ENCODE data around the gene MTCL3.
A peak's percentile ranks its signal among the peaks of the same experiment; 100 is the strongest.

MTCL3 gene

DNA sequence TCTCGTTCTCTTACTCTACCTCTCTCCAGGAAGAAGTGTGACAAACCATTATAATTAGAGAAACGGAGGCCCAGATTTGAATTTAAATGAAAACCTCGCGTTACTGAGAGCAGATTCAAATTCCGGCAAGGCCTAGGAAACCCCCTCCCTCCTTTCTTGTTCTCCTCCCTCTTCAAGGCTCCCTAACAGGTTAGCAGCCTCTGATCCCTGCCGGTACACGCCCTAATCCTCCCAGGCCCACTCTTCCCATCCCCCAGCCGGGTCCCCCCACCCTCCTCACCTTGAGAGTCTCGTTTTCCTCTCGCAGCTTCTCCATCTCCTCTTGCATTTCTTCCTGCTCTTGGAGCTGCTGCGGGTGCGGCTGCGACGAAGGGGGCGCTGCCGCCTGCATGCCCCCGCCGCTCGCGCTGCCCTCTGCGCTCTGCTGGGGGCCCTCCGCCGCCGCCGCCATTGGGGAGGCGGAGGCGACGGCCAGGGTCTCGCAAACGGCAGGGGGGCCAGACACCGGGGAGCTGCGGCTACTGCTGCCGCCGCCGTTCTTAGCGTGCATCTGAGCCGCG lies 3.8 kb downstream of the MTCL3 start:
- Histone ChIP-seq H3K4me1 (ENCODE audit: insufficient read depth, insufficient read length) (no peaks in the 10 kb centered on the region), H3K36me3 (ENCODE audit: insufficient read depth, insufficient read length, low read length) (peaks cover 19% of the 10 kb centered on the region), H3K4me3 (ENCODE audit: insufficient read length, low read depth) (peak overlapping the region; percentile 58), H3K9ac (ENCODE audit: insufficient read length, low read depth) (peak overlapping the region; percentile 64), H3K27me3 (ENCODE audit: insufficient read depth, insufficient read length) (peaks cover 22% of the 10 kb centered on the region), H3K9me3 (ENCODE audit: insufficient read depth, low read length) (no peaks in the 10 kb centered on the region)
- peak; percentile 35 for DNase-seq (ENCODE audit: low read depth, low spot score)
- TF ChIP-seq SUZ12 (IDR thresholded peaks at IDR 0.05; ENCODE audit: extremely low read depth, insufficient read depth, insufficient read length) (no peak), ZNF274 (IDR thresholded peaks at IDR 0.05; ENCODE audit: low read depth, low read length) (no peak)

DNA sequence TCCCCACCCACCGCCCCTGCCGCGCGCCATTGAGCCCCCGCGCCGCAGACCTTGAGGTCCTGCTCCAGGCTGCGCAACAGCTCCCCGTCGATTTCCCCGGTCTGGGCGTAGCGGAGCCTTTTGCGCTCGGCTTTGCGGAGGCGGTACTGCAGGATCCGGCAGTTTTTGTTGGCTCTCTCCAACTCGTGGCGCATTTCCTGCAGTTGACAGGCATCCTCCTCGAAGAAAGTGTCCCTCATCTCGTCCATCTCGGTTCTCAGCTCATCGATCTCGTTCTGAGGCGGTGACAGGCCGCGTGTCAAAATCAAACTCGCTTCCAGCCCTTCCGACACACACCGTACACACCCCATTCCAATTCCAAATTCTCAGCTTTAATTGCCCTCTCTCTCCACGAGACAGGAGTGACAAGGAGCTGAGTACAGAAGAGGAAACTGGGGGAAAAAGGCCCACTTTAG lies 4.3 kb downstream of the MTCL3 start:
- peaks cover 22% of the 10 kb centered on the region for H3K27me3 ChIP-seq (ENCODE audit: insufficient read depth, insufficient read length)
- peak overlapping the region; percentile 64 for H3K9ac ChIP-seq (ENCODE audit: insufficient read length, low read depth)
- H3K4me1 ChIP-seq (ENCODE audit: insufficient read depth, insufficient read length) = no peaks in the 10 kb centered on the region
- peaks cover 19% of the 10 kb centered on the region for H3K36me3 ChIP-seq (ENCODE audit: insufficient read depth, insufficient read length, low read length)
- H3K9me3 ChIP-seq (ENCODE audit: insufficient read depth, low read length) = no peaks in the 10 kb centered on the region
- TF ChIP-seq ZNF274 (IDR thresholded peaks at IDR 0.05; ENCODE audit: low read depth, low read length) = no peak
- H3K4me3 ChIP-seq (ENCODE audit: insufficient read length, low read depth) = peak overlapping the region; percentile 58
- peak; percentile 38 for DNase-seq (ENCODE audit: low read depth, low spot score)

DNA sequence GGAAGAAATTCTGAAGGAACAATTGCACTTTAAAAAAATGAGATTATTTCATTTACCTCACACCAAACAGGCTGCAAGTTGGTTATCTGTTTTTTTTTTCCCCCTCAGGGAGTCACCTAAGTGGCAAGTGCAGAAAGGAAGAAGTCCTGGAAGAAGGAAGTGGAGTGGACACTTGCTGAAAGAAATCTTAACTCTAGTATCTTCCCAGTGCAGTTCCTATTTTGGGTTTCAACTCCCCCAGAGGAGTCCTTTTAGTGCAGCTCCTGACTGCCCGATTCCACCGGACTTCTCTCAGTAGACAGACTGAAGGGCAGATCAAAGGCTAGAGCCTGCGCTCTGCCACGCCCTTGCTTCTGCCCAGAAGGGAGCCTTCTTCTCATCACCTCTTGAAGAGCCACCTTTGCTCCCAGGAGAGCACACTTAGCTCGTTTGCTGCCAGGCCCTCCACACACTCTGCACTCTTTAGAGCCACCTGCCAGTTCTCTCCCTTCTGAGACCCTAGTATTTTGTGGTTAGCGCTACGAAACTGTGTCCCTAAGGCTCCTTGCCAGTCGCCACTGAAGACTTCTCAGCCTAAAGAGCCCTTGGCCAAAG lies 4.9 kb downstream of the MTCL3 start:
- no peak for DNase-seq (ENCODE audit: low read depth, low spot score)
- TF ChIP-seq YY1 (IDR thresholded peaks at IDR 0.05; ENCODE audit: insufficient read depth, insufficient read length) (no peak), ZNF274 (IDR thresholded peaks at IDR 0.05; ENCODE audit: low read depth, low read length) (no peak), SUZ12 (IDR thresholded peaks at IDR 0.05; ENCODE audit: extremely low read depth, insufficient read depth, insufficient read length) (no peak)
- Histone ChIP-seq H3K4me1 (ENCODE audit: insufficient read depth, insufficient read length) (no peaks in the 10 kb centered on the region), H3K9me3 (ENCODE audit: insufficient read depth, low read length) (no peaks in the 10 kb centered on the region), H3K4me3 (ENCODE audit: insufficient read length, low read depth) (peak overlapping the region; percentile 58), H3K36me3 (ENCODE audit: insufficient read depth, insufficient read length, low read length) (peaks cover 19% of the 10 kb centered on the region), H3K27me3 (ENCODE audit: insufficient read depth, insufficient read length) (peaks cover 22% of the 10 kb centered on the region), H3K9ac (ENCODE audit: insufficient read length, low read depth) (peak overlapping the region; percentile 64)

DNA sequence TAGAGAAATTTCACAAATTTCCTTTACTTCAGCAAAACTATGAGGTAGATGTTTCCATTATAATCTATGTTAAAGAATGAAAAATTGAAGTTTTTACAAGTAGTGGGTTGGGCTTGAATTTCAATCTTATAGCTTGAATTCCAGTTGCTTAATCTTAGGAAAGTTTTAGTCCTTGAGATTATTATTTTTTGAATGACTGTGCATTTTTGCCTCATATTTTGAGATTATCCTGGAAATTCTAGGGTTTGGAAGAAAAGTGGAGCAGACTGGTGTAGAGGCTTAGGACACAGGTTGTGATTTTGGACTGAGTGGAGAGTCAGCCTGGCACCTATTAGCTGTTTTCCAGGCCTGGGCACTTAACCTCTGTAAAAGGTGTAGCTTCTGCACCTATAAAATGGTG lies 5.7 kb downstream of the MTCL3 start:
- H3K36me3 ChIP-seq (ENCODE audit: insufficient read depth, insufficient read length, low read length) = peaks cover 21% of the 10 kb centered on the region
- TF ChIP-seq SUZ12 (IDR thresholded peaks at IDR 0.05; ENCODE audit: extremely low read depth, insufficient read depth, insufficient read length) = no peak
- no peak for TF ChIP-seq YY1 (IDR thresholded peaks at IDR 0.05; ENCODE audit: insufficient read depth, insufficient read length)
- TF ChIP-seq ZNF274 (IDR thresholded peaks at IDR 0.05; ENCODE audit: low read depth, low read length) = no peak

DNA sequence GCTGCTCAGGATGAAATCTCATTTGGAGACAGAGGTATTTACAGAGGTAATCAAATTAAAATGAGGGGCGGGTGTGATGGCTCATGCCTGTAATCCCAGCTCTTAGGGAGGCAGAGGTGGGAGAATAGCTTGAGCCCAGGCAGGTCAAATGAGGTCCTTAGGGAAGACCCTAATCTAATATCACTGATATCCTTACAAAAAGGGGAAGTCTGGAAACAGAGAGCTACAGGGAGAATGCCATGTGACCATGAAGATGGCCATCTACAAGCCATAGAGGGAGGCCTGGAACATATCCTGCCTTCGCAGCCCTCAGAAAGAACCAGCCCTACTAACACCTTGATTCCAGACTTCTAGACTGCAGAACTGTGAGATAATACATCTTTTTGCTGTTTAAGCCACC lies 8.3 kb downstream of the MTCL3 start:
- Histone ChIP-seq H3K27me3 (ENCODE audit: insufficient read depth, insufficient read length) (peaks cover 12% of the 10 kb centered on the region), H3K9me3 (ENCODE audit: insufficient read depth, low read length) (no peaks in the 10 kb centered on the region), H3K9ac (ENCODE audit: insufficient read length, low read depth) (no peak overlapping the region), H3K4me1 (ENCODE audit: insufficient read depth, insufficient read length) (no peaks in the 10 kb centered on the region), H3K36me3 (ENCODE audit: insufficient read depth, insufficient read length, low read length) (peaks cover 21% of the 10 kb centered on the region), H3K4me3 (ENCODE audit: insufficient read length, low read depth) (no peak overlapping the region)
- TF ChIP-seq YY1 (IDR thresholded peaks at IDR 0.05; ENCODE audit: insufficient read depth, insufficient read length) (no peak), SUZ12 (IDR thresholded peaks at IDR 0.05; ENCODE audit: extremely low read depth, insufficient read depth, insufficient read length) (no peak), ZNF274 (IDR thresholded peaks at IDR 0.05; ENCODE audit: low read depth, low read length) (no peak)
- no peak for DNase-seq (ENCODE audit: low read depth, low spot score)

More for the DNA sequence above, 5.7 kb downstream of the MTCL3 start:
- Histone ChIP-seq H3K9ac (ENCODE audit: insufficient read length, low read depth) (no peak overlapping the region), H3K4me1 (ENCODE audit: insufficient read depth, insufficient read length) (no peaks in the 10 kb centered on the region), H3K27me3 (ENCODE audit: insufficient read depth, insufficient read length) (peaks cover 18% of the 10 kb centered on the region), H3K9me3 (ENCODE audit: insufficient read depth, low read length) (no peaks in the 10 kb centered on the region), H3K4me3 (ENCODE audit: insufficient read length, low read depth) (no peak overlapping the region)
- DNase-seq (ENCODE audit: low read depth, low spot score) = no peak

DNA sequence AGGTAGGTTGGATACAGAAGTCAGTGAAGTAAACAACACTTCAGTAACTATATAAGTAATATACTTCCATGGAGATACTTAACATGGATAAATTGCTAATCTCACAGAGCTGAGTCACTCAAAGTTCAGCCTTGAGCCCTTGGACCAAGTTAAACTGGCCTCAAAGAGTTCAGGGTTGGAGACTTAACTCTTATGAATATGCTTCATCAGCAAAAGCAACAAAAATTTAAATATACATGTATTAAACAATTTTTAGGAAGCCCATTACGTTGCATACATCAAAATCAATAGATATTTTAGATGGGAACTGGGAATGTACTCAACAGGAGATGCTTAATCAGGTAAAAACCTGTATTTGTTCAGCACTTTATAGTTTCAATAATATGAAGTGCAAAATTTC lies 12.2 kb downstream of the MTCL3 start:
- TF ChIP-seq SUZ12 (IDR thresholded peaks at IDR 0.05; ENCODE audit: extremely low read depth, insufficient read depth, insufficient read length) (no peak), YY1 (IDR thresholded peaks at IDR 0.05; ENCODE audit: insufficient read depth, insufficient read length) (no peak), ZNF274 (IDR thresholded peaks at IDR 0.05; ENCODE audit: low read depth, low read length) (no peak)
- Histone ChIP-seq H3K4me1 (ENCODE audit: insufficient read depth, insufficient read length) (no peaks in the 10 kb centered on the region), H3K9ac (ENCODE audit: insufficient read length, low read depth) (no peak overlapping the region), H3K36me3 (ENCODE audit: insufficient read depth, insufficient read length, low read length) (peaks cover 9% of the 10 kb centered on the region), H3K9me3 (ENCODE audit: insufficient read depth, low read length) (no peaks in the 10 kb centered on the region), H3K4me3 (ENCODE audit: insufficient read length, low read depth) (no peak overlapping the region), H3K27me3 (ENCODE audit: insufficient read depth, insufficient read length) (no peaks in the 10 kb centered on the region)
- no peak for DNase-seq (ENCODE audit: low read depth, low spot score)

DNA sequence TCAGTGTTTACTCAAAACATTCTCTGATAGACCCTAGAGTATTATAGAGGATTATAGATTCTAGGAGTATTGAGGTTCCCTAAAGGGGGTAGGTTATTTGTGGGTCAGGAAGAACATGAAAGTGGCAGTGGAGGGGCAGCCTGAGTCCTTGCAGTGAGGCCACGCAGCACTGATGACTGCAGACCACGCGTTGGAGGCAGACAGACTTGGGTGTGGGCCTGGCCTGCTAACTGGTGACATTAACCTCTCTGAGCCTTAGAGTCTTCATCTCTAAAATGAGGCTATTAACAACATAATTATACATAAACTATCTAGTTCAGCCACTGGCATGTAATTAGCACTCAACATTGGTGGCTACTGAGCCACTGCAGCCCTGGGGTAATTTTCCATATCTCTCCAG lies 16.1 kb downstream of the MTCL3 start:
- DNase-seq (ENCODE audit: low read depth, low spot score) = no peak
- TF ChIP-seq SUZ12 (IDR thresholded peaks at IDR 0.05; ENCODE audit: extremely low read depth, insufficient read depth, insufficient read length) (no peak), ZNF274 (IDR thresholded peaks at IDR 0.05; ENCODE audit: low read depth, low read length) (no peak), YY1 (IDR thresholded peaks at IDR 0.05; ENCODE audit: insufficient read depth, insufficient read length) (no peak)
- Histone ChIP-seq H3K9me3 (ENCODE audit: insufficient read depth, low read length) (no peaks in the 10 kb centered on the region), H3K9ac (ENCODE audit: insufficient read length, low read depth) (no peak overlapping the region), H3K27me3 (ENCODE audit: insufficient read depth, insufficient read length) (no peaks in the 10 kb centered on the region), H3K4me1 (ENCODE audit: insufficient read depth, insufficient read length) (no peaks in the 10 kb centered on the region), H3K36me3 (ENCODE audit: insufficient read depth, insufficient read length, low read length) (no peaks in the 10 kb centered on the region), H3K4me3 (ENCODE audit: insufficient read length, low read depth) (no peak overlapping the region)

Measured in NT2/D1 (cell line).